Stimulated activated CD8-positive, alpha-beta memory T cell treated with anti-CD3 and anti-CD28 coated beads, Interleukin-7, amount 100 ng/mL, for 48 hours (primary cell): ENCODE results near the gene GLRX3.

Source experiments
- DNase-seq, 2 donors: peaks; one replicate each; pipeline ENCODE4 v3.0.0-alpha.2; 2020; ENCODE audit warnings: low read depth in 1 of 2; ENCODE audit errors: extremely low read depth in 1 of 2

Gene GLRX3

DNA sequence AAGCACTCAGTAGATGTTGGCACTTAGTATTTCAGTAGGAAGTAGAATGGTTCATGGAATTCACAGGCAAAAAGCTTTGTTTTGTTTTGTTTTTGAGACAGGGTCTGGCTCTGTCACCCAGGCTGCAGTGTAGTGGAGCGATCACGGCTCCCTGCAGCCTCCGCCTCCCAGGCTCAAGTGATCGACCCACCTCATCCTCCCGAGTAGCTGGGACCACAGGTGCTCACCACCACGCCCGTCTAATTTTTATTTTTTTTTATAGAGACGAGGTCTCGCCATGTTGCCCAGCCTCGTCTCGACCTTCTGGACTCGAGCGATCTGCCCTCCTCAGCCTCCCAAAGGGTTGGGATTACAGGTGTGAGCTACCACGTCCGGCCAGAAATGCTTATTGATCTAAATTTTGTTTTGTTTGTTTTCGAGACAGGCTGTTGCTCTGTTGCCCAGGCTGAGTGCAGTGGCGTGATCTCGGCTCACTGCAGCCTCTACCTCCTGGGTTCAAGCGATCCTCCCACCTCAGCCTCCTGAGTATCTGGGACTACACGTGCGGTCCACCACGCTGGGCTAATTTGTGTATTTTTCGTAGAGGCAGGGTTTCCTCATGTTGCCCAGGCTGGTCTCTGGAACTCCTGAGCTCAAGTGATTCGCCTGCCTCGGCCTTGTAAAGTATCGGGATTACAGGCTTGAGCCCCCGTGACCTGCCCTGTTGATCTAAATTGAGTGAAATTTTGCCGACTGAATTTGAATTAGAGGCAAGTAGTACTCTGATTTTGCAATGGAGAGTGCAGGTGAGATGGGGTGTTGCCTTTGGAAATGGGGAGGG lies 1.7 kb downstream of the GLRX3 start:
- DNase-seq, result no peak

DNA sequence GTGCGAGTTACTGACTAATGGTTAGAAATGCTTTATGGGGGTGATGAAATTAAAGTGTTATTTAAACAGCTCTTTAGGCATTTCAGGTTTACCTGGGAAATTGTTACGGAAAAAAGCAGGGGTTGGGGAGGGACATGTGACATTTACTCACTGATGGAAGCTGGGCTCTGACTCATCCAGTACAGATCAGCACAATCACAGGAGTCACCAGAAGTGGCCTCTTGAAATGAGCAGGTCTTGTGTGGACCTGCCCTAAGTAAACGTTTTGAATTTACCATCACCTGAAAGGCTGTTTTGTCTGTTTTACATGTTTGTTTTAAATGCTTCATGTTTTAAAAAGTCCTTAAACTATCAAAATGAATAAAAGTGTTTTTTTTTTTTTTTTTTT lies 2.3 kb downstream of the GLRX3 start:
- peak in 1 of 2 donors; percentile 16 for DNase-seq

GRCh38 chr10:130140425-130140824 lies 4.2 kb downstream of the GLRX3 start:
- DNase-seq, result no peak

DNA sequence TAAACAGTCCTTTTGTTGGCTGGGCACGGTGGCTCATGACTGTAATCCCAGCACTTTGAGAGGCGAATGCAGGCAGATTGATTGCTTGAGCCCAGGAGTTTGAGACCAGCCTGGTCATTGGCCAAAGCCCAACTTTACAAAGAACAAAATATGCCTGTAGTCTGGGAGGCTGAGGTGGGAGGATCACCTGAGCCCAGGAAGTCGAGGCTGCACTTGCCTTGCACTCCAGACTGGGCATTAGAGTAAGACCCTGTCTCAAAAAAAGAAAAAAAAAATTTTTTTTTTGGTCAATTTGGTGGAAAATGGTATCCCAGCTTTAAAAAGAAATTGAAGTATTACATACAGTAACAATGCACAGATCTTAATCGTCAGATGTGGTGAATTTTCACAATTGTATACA lies 4.8 kb downstream of the GLRX3 start:
- no peak for DNase-seq

DNA sequence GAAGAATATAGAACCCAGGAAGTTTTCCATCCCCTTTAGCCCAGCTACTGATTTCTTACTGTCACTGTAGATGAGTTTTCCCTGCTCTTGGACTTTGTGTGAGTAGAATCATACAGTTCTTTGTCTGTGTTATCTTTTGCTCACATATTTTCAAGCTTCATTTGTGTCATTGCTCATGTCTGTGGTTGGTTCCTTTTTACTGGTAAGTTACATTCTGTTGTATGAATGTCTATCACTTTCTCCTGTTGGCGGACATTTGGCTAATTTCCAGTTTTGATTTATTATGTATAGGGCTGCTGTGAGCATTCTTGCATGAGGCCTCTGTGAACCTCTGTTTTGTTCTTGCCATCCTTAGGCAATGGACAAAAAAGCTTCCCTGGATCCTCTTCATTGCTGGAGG lies 5.3 kb downstream of the GLRX3 start:
- DNase-seq, result no peak

DNA sequence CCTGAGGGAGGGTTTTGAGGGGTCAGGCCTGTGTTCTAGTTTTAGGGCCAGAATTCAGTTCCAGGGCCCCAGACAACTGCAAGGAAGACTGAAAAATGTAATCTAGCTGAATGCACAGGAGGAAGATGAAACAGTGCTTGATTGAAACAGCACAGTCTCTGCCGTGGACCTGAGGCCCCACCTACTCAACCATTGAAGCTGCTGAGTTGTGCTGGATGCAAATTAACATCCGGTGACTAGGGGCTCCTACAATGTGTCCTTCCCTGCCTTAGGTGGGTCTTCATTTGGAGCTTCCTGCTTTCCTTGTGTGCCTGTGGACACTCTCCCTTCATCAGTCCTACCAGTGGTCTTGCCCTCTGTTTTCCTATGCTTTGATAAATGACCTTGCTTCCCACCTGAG lies 5.7 kb downstream of the GLRX3 start:
- no peak for DNase-seq

GRCh38 chr10:130146042-130146441 lies 9.9 kb downstream of the GLRX3 start:
- DNase-seq, result no peak

DNA sequence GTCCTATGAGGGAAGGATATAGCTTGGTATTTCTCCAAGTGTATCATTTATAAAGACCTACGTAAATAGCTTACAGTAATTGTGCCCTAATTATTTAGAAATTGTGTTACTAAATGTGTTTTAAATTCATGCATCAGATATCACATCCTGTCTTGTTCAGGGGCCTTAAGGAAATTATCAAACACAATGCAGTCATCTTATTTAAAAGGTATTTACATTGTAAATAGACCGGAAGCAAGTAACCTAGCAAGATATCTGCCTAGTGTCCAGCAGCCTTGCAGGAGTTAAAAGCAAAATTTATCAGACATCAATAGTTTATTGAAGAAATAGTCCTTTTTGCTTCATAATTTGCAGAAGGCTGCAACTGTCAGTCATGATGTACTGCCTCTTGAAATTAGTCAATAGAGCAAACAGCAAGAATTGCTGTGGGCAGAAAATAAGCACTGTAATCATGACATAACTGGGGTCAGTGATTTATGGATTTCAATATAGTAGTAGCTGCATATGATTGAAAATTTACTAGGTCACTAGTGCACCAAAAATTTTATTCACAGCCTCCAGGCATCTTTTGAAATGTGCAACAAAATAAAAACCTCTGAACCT lies 23.1 kb downstream of the GLRX3 start:
- DNase-seq, result no peak

DNA sequence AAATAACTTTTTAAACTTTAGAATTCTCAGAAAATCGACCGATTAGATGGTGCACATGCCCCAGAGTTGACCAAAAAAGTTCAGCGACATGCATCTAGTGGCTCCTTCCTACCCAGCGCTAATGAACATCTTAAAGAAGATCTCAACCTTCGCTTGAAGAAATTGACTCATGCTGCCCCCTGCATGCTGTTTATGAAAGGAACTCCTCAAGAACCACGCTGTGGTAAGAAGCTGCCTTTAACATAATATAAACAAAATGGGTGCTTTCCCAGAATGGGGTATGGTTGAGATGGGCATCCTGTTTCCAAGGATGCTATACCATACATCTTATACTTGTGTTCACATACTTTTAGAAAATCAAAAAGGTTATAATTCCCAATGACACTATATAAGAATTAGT lies 24.6 kb downstream of the GLRX3 start:
- DNase-seq, result no peak

DNA sequence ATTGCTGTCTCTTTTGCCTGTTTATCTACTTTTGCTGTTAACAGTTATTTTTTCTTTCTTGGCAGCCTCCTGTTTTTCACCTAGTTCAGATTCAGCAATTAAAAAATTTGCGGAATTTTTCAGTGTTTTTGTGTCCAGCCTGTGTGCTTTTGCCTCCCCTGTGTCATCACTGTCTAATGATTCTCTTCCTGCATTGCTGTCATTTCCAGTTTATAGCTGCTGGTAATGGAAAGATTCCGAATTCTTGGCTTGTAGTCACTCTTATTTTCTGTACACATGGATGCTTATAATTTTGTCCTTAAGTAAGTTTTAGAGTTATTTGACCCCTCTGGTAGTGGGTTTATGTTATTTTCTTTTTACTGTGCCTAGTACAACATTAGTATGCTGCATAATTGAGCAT lies 25.1 kb downstream of the GLRX3 start:
- no peak for DNase-seq

- no peak for DNase-seq
Measured at GRCh38 chr10:130167193-130167592, 31.0 kb downstream of the GLRX3 start.

- DNase-seq, result no peak
Measured at GRCh38 chr10:130167707-130168106, 31.5 kb downstream of the GLRX3 start.

DNA sequence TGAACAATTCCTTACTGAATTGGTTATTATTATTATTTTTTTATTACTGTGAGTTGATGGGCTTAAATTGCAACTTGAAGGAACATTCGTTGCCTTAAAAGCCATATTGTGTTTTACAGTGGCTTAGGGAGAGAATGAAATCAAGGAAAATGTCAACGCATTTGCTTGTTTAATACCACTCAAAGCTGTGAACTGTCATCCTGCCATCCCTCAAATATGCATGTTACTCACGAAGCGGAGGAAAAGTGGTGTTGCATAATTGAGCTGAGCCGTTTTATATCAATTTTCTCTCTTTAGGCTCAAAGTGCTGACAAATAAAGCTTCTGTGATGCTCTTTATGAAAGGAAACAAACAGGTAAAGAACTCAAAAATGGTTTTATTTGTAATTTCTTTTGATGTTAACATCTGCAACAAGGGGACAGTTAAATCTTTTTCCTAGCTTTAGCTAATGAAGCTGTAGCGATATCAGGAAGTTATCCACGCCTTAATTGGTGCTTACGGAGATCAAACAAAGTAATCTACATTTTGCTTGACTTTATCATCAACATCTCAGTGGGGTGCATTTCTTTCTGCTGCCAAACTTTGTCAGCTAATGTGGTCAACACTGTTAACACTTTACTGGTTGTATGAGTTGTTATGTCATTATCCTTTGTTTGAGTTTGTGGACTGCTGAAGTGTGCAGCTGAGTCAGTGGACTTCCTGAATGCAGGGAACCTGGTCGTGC lies 33.1 kb downstream of the GLRX3 start:
- DNase-seq, result no peak

GRCh38 chr10:130171196-130171595 lies 35.0 kb downstream of the GLRX3 start:
- DNase-seq, result no peak

DNA sequence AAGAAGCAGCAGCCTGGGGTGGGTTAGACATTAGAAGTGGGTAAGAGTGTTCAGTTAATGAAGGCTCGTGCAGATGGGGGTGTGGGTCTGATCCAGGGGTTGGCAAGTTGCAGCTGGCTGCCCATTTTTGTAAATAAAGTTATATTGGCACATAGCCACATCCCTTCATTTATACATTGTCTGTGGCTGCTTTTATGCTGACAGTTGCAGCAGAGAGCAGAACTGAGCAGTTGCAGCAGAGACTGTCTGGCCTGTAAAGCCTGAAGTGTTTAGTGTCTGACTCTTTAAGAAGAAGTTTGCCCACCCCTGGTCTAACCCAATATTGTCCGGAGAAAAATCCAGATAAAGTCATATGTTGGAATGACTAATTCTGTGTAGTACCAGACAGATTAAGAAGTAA lies 38.1 kb downstream of the GLRX3 start:
- no peak for DNase-seq

- no peak for DNase-seq
Measured at GRCh38 chr10:130175074-130175473, 38.9 kb downstream of the GLRX3 start.

GRCh38 chr10:130177250-130177649 lies 41.1 kb downstream of the GLRX3 start:
- no peak for DNase-seq

GRCh38 chr10:130179640-130180039 lies 43.4 kb downstream of the GLRX3 start:
- DNase-seq, result no peak

DNA sequence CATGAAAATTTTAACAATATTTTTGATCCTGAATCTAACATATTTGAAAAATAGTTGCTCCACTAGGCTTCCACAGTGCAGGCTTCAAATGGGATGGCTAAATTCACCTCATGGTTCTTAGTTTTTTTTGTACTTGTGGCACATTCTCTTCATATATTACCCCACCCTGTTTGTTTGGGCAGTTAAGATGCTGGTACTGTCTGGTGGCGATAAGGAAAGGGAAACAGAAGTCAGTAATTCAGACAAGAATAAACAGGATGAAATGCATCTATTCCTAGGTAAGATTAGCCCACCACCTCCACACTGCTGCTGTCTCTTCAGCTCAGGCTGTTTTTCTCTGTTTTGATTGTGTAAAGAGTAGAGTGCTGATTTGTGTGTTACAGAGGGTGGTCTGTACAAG lies 44.2 kb downstream of the GLRX3 start:
- DNase-seq, result no peak

- no peak for DNase-seq
Measured at GRCh38 chr10:130181858-130182257, 45.7 kb downstream of the GLRX3 start.

DNA sequence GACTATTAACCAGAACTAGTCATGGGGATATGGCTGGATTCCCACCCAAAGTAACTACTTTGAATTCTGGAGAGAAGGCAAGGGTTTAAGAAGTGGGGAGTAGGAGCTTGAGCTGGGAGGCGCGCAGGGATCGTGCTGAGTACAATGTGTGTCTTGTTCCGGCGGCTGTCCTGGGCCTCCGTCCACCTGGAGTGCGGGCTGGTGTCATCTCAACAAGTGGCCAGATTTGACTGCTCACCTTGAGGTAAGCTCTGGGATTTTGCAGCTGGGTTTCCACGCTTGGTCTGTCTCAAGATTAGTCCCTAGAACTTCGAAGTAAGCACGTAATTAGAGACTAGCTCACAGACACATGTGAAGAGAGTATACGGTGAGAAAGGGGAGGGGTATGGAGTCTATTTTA lies 49.4 kb downstream of the GLRX3 start:
- no peak for DNase-seq
